ENCODE data around the gene UBE2H.

UBE2H gene

GRCh38 chr7:129993275-129993674 lies 40.5 kb upstream of the UBE2H start:
- no peak overlapping the region for H2AFZ ChIP-seq (ENCODE audit: low read length)

GRCh38 chr7:129990403-129991192 lies 37.8 kb upstream of the UBE2H start:
- H2AFZ ChIP-seq (ENCODE audit: low read length), result no peak overlapping the region
- no peaks in the 10 kb centered on the region for H3K9me2 ChIP-seq (replicated peaks; ENCODE audit: low read depth, low read length)
- no peaks in the 10 kb centered on the region for H3F3A ChIP-seq (ENCODE audit: low read depth)
- H3K4me2 ChIP-seq (ENCODE audit: low read depth, low read length, poor library complexity, severe bottlenecking), result no peak overlapping the region
- no peaks in the 10 kb centered on the region for H3K9me3 ChIP-seq (ENCODE audit: insufficient read depth, low read depth, low read length)
- H3K27me3 ChIP-seq (ENCODE audit: insufficient read depth, low read length, poor library complexity, severe bottlenecking), result no peaks in the 10 kb centered on the region
- no peak overlapping the region for H3K9ac ChIP-seq (ENCODE audit: low read depth, low read length, poor library complexity, severe bottlenecking)
- H3K4me1 ChIP-seq (ENCODE audit: insufficient read depth, low read length, poor library complexity, severe bottlenecking), result no peaks in the 10 kb centered on the region
- TF ChIP-seq, protein P1, sequence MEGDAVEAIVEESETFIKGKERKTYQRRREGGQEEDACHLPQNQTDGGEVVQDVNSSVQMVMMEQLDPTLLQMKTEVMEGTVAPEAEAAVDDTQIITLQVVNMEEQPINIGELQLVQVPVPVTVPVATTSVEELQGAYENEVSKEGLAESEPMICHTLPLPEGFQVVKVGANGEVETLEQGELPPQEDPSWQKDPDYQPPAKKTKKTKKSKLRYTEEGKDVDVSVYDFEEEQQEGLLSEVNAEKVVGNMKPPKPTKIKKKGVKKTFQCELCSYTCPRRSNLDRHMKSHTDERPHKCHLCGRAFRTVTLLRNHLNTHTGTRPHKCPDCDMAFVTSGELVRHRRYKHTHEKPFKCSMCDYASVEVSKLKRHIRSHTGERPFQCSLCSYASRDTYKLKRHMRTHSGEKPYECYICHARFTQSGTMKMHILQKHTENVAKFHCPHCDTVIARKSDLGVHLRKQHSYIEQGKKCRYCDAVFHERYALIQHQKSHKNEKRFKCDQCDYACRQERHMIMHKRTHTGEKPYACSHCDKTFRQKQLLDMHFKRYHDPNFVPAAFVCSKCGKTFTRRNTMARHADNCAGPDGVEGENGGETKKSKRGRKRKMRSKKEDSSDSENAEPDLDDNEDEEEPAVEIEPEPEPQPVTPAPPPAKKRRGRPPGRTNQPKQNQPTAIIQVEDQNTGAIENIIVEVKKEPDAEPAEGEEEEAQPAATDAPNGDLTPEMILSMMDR (conservative IDR thresholded peaks at IDR 0.05; ENCODE audit: low read length), result no peak
- TF ChIP-seq EZH2phosphoT487 (IDR thresholded peaks at IDR 0.05; ENCODE audit: borderline replicate concordance), result no peak
- H3K4me3 ChIP-seq (ENCODE audit: low read length, poor library complexity, severe bottlenecking), result no peak overlapping the region
- no peaks in the 10 kb centered on the region for H4K20me1 ChIP-seq (ENCODE audit: insufficient read depth, low read length, poor library complexity, severe bottlenecking)
- H3K36me3 ChIP-seq (ENCODE audit: insufficient read depth, low read length), result no peaks in the 10 kb centered on the region
- no peaks in the 10 kb centered on the region for H3K79me2 ChIP-seq (ENCODE audit: insufficient read depth, low read length)

More at GRCh38 chr7:129993275-129993674, 40.5 kb upstream of the UBE2H start:
- H3F3A ChIP-seq (ENCODE audit: low read depth), result no peaks in the 10 kb centered on the region
- H3K9me3 ChIP-seq (ENCODE audit: insufficient read depth, low read depth, low read length), result no peaks in the 10 kb centered on the region
- H3K4me1 ChIP-seq (ENCODE audit: insufficient read depth, low read length, poor library complexity, severe bottlenecking), result no peaks in the 10 kb centered on the region
- no peaks in the 10 kb centered on the region for H3K9me2 ChIP-seq (replicated peaks; ENCODE audit: low read depth, low read length)
- H3K27me3 ChIP-seq (ENCODE audit: insufficient read depth, low read length, poor library complexity, severe bottlenecking), result no peaks in the 10 kb centered on the region
- no peaks in the 10 kb centered on the region for H4K20me1 ChIP-seq (ENCODE audit: insufficient read depth, low read length, poor library complexity, severe bottlenecking)
- no peak for TF ChIP-seq EZH2phosphoT487 (IDR thresholded peaks at IDR 0.05; ENCODE audit: borderline replicate concordance)
- TF ChIP-seq, protein P1 (conservative IDR thresholded peaks at IDR 0.05; ENCODE audit: low read length), result no peak
- no peaks in the 10 kb centered on the region for H3K79me2 ChIP-seq (ENCODE audit: insufficient read depth, low read length)
- H3K36me3 ChIP-seq (ENCODE audit: insufficient read depth, low read length), result no peaks in the 10 kb centered on the region
- H3K4me3 ChIP-seq (ENCODE audit: low read length, poor library complexity, severe bottlenecking), result no peak overlapping the region
- H3K9ac ChIP-seq (ENCODE audit: low read depth, low read length, poor library complexity, severe bottlenecking), result no peak overlapping the region
- no peak overlapping the region for H3K4me2 ChIP-seq (ENCODE audit: low read depth, low read length, poor library complexity, severe bottlenecking)

DNA sequence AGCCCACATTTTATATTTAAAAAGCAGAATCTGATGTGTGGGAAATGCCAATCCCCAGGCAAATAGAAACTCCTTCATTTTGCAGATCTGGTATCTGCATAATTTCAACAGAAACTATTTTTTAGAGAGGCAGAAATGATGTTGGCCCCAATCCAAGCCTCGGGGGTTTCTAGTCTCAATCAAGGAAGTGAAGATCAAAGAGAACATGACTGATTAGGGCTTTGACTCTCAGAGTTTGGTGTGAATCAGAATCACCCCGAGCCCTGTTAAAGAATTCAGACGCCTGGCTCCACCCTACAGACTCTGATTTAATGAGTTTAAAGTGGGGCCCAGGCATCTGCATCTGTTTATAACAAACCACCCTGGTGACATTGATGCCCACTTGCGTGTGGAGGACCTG lies 36.7 kb upstream of the UBE2H start:
- no peaks in the 10 kb centered on the region for H3K9me2 ChIP-seq (replicated peaks; ENCODE audit: low read depth, low read length)
- H3K9ac ChIP-seq (ENCODE audit: low read depth, low read length, poor library complexity, severe bottlenecking), result no peak overlapping the region
- H3K79me2 ChIP-seq (ENCODE audit: insufficient read depth, low read length), result no peaks in the 10 kb centered on the region
- H3K36me3 ChIP-seq (ENCODE audit: insufficient read depth, low read length), result no peaks in the 10 kb centered on the region
- H3K4me2 ChIP-seq (ENCODE audit: low read depth, low read length, poor library complexity, severe bottlenecking), result no peak overlapping the region
- H3K4me1 ChIP-seq (ENCODE audit: insufficient read depth, low read length, poor library complexity, severe bottlenecking), result no peaks in the 10 kb centered on the region
- TF ChIP-seq EZH2phosphoT487 (IDR thresholded peaks at IDR 0.05; ENCODE audit: borderline replicate concordance), result no peak
- TF ChIP-seq, protein P1 (conservative IDR thresholded peaks at IDR 0.05; ENCODE audit: low read length), result no peak
- H3K4me3 ChIP-seq (ENCODE audit: low read length, poor library complexity, severe bottlenecking), result no peak overlapping the region
- H3F3A ChIP-seq (ENCODE audit: low read depth), result no peaks in the 10 kb centered on the region
- no peaks in the 10 kb centered on the region for H4K20me1 ChIP-seq (ENCODE audit: insufficient read depth, low read length, poor library complexity, severe bottlenecking)
- H3K9me3 ChIP-seq (ENCODE audit: insufficient read depth, low read depth, low read length), result no peaks in the 10 kb centered on the region
- H3K27me3 ChIP-seq (ENCODE audit: insufficient read depth, low read length, poor library complexity, severe bottlenecking), result no peaks in the 10 kb centered on the region
- H2AFZ ChIP-seq (ENCODE audit: low read length), result no peak overlapping the region

All from Loucy (cell line).